HG03064 (cell line): ENCODE results near the gene EFCAB5.

Experiments
- ATAC-seq: cut with Tn5 transposase; IDR thresholded peaks from one replicate; pipeline ENCODE4 v1.9.1; 2021; ENCODE audit warnings: low read depth; ENCODE audit not compliant: unreplicated experiment

The EFCAB5 gene

GRCh38 chr17:30148376-30148775 is 206.9 kb downstream of the EFCAB5 start:
- ATAC-seq, result no peak

GRCh38 chr17:30151471-30151870 is 210.0 kb downstream of the EFCAB5 start:
- ATAC-seq, result no peak

- no peak for ATAC-seq
Observed at GRCh38 chr17:30153463-30153862, 212.0 kb downstream of the EFCAB5 start.

GRCh38 chr17:30155389-30155788 is 214.0 kb downstream of the EFCAB5 start:
- no peak for ATAC-seq
